Measurements from ENCODE around the gene PUS1.

DNA sequence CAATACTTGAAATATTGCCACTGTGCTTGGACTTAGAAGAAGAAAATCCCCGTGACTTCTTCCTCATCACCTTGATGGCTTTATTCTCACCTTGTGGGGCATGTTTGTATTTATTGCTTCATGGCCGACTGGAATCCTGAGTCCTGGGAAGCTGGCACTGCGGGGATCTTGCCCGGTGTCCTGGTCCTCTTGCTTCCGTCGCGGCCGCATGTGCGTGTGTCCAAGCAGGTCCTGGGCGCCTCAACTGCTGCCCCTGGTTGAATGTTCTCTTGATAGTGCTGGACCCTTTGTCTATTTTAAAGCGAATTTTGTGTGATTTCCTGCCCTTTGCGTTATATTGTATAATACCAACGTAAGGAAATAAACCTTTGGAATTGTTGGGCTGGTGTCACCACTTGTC is 6.3 kb upstream of the PUS1 start:
- no peak for TF ChIP-seq EZH2phosphoT487 (IDR thresholded peaks at IDR 0.05; ENCODE audit: low read depth)
- TF ChIP-seq, protein P1, sequence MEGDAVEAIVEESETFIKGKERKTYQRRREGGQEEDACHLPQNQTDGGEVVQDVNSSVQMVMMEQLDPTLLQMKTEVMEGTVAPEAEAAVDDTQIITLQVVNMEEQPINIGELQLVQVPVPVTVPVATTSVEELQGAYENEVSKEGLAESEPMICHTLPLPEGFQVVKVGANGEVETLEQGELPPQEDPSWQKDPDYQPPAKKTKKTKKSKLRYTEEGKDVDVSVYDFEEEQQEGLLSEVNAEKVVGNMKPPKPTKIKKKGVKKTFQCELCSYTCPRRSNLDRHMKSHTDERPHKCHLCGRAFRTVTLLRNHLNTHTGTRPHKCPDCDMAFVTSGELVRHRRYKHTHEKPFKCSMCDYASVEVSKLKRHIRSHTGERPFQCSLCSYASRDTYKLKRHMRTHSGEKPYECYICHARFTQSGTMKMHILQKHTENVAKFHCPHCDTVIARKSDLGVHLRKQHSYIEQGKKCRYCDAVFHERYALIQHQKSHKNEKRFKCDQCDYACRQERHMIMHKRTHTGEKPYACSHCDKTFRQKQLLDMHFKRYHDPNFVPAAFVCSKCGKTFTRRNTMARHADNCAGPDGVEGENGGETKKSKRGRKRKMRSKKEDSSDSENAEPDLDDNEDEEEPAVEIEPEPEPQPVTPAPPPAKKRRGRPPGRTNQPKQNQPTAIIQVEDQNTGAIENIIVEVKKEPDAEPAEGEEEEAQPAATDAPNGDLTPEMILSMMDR (IDR thresholded peaks at IDR 0.05; ENCODE audit: low read depth, low read length) = no peak
